Mesenchymal stem cell (in vitro differentiated cells and primary cell): ENCODE measurements around the gene EEFSEC.

ENCODE experiments used
- DNase-seq: peaks from one replicate; pipeline ENCODE4 v3.0.0-alpha.2; 2013
- H2AFZ ChIP-seq: one replicate; pipeline ENCODE4 v1.6.1; 2013; ENCODE audit warnings: low read depth, mild to moderate bottlenecking, control low read depth, inconsistent platforms, low read length, moderate library complexity
- H2AK5ac ChIP-seq: 2 replicates; pipeline ENCODE4 v1.6.1; 2013; ENCODE audit warnings: low read length, moderate library complexity, mild to moderate bottlenecking, inconsistent platforms; ENCODE audit not compliant: severe bottlenecking
- H2BK120ac ChIP-seq: one replicate; pipeline ENCODE4 v1.6.1; 2013; ENCODE audit warnings: low read depth, mild to moderate bottlenecking, inconsistent platforms, low read length, moderate library complexity
- H2BK12ac ChIP-seq, 2 experiments: one replicate each; pipeline ENCODE4 v1.6.1; 2013; ENCODE audit warnings: inconsistent platforms in 2 of 2, low read length in 2 of 2, mild to moderate bottlenecking in 2 of 2, moderate library complexity in 2 of 2, control low read depth in 1 of 2
- H2BK15ac ChIP-seq: one replicate; pipeline ENCODE4 v1.6.1; 2013; ENCODE audit warnings: mild to moderate bottlenecking, low read depth, inconsistent platforms; ENCODE audit not compliant: poor library complexity, severe bottlenecking
- H2BK5ac ChIP-seq: 2 replicates; pipeline ENCODE4 v1.6.1; 2013; ENCODE audit warnings: low read depth, mild to moderate bottlenecking, low read length, control low read depth, inconsistent platforms; ENCODE audit not compliant: poor library complexity, severe bottlenecking
- H3K14ac ChIP-seq, 2 experiments: one replicate each; pipeline ENCODE4 v1.6.1; 2013; ENCODE audit warnings: inconsistent platforms in 2 of 2, low read length in 2 of 2, control low read depth in 1 of 2, mild to moderate bottlenecking in 1 of 2, moderate library complexity in 1 of 2
- H3K18ac ChIP-seq, 2 experiments: one replicate each; pipeline ENCODE4 v1.6.1; 2013; ENCODE audit warnings: inconsistent platforms in 2 of 2, low read length in 2 of 2, control low read depth in 1 of 2, low read depth in 1 of 2, mild to moderate bottlenecking in 1 of 2
- H3K23ac ChIP-seq, 2 experiments: one replicate each; pipeline ENCODE4 v1.6.1; 2013; ENCODE audit warnings: inconsistent platforms in 2 of 2, low read length in 2 of 2, mild to moderate bottlenecking in 2 of 2, moderate library complexity in 2 of 2, control low read depth in 1 of 2
- H3K27ac ChIP-seq: 2 replicates; pipeline ENCODE4 v1.5.1; 2013; ENCODE audit warnings: mild to moderate bottlenecking, moderate library complexity, low read length, control low read depth, inconsistent platforms; ENCODE audit not compliant: poor library complexity, severe bottlenecking
- H3K27me3 ChIP-seq, 2 experiments: 2 replicates each; pipeline versions ENCODE4 v1.6.1 to v1.7.0; 2013; ENCODE audit warnings: low read length in 2 of 2, mild to moderate bottlenecking in 2 of 2, moderate library complexity in 2 of 2, control low read depth in 1 of 2, inconsistent platforms in 1 of 2; ENCODE audit not compliant: control insufficient read depth in 1 of 2, insufficient read depth in 1 of 2
- H3K36me3 ChIP-seq, 2 experiments: 2 replicates each; pipeline versions ENCODE4 v1.6.1 to v1.7.0; 2013; ENCODE audit warnings: low read length in 2 of 2, control low read depth in 1 of 2, inconsistent platforms in 1 of 2, low read depth in 1 of 2, mild to moderate bottlenecking in 1 of 2; ENCODE audit not compliant: insufficient read depth in 2 of 2, control insufficient read depth in 1 of 2
- H3K4ac ChIP-seq, 2 experiments: one replicate each; pipeline ENCODE4 v1.6.1; 2013; ENCODE audit warnings: inconsistent platforms in 2 of 2, low read length in 2 of 2, mild to moderate bottlenecking in 2 of 2, moderate library complexity in 2 of 2, control low read depth in 1 of 2, low read depth in 1 of 2
- H3K4me1 ChIP-seq: 2 replicates; pipeline ENCODE4 v1.6.1; 2013; ENCODE audit warnings: low read depth, low read length, control low read depth; ENCODE audit not compliant: control insufficient read depth, insufficient read depth
- H3K4me2 ChIP-seq: 2 replicates; pipeline ENCODE4 v1.6.1; 2013; ENCODE audit warnings: low read length, mild to moderate bottlenecking, inconsistent platforms; ENCODE audit not compliant: poor library complexity, severe bottlenecking
- H3K4me3 ChIP-seq, 2 experiments: 2 replicates each; pipeline versions ENCODE4 v1.5.1 to v1.7.0; 2013; ENCODE audit warnings: low read length in 2 of 2, mild to moderate bottlenecking in 2 of 2, control low read depth in 1 of 2, low read depth in 1 of 2; ENCODE audit not compliant: insufficient read depth in 1 of 2
- H3K79me1 ChIP-seq: replicated peaks from 2 replicates; pipeline ENCODE4 v1.6.1; 2013; ENCODE audit warnings: mild to moderate bottlenecking, control low read depth, low read length, inconsistent platforms; ENCODE audit not compliant: poor library complexity, severe bottlenecking
- H3K9ac ChIP-seq: 2 replicates; pipeline ENCODE4 v1.7.0; 2013; ENCODE audit warnings: mild to moderate bottlenecking, low read length, moderate library complexity
- H3K9me3 ChIP-seq: 2 replicates; pipeline ENCODE4 v1.7.0; 2013; ENCODE audit warnings: mild to moderate bottlenecking, low read length; ENCODE audit not compliant: control insufficient read depth
- H4K8ac ChIP-seq: one replicate; pipeline ENCODE4 v1.6.1; 2013; ENCODE audit warnings: inconsistent platforms, mild to moderate bottlenecking, low read length, moderate library complexity
- H4K91ac ChIP-seq: one replicate; pipeline ENCODE4 v1.6.1; 2013; ENCODE audit warnings: mild to moderate bottlenecking, low read length, inconsistent platforms
- WGBS: methylation state at CpG from one replicate; pipeline ENCODE4 v1.1.7; 2013; ENCODE audit warnings: mixed read lengths; 5-methylcytosine and 5-hydroxymethylcytosine counted together

EEFSEC gene

DNA sequence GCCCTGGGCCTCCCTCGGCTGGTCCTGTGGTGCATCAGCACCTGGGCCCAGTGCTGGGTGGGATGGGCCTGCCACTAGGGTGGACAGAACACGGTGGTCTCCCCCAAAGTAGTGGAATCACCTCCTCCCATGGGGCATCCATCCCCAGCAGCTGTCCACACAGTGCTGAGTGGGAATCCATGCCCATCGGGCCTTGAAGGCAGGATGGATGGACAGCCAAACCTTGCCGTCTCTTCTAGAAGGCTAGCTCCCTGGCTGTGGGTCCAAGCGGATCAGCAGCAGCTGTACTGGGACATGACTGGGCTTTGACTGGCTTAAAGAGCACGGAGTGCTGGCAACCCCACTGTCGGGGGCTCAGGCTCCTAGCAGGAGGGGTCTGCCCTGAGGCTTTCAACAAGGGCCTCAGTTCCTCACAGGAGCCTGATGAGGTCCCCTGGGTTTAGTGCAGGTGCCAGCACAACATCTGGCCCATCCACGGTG lies 189.5 kb downstream of the EEFSEC start:
- Histone ChIP-seq H2AFZ (no peak overlapping the region), H3K79me1 (no peaks in the 10 kb centered on the region), H3K18ac (no peak overlapping the region), H2BK15ac (no peak overlapping the region), H3K27me3 (no peaks in the 10 kb centered on the region), H4K8ac (no peak overlapping the region), H2BK12ac (peak overlapping the region in 1 of 2 experiments; percentile 90), H3K27ac (no peak overlapping the region), H2AK5ac (no peak overlapping the region), H3K4ac (peak overlapping the region in 1 of 2 experiments; percentile 22), H3K4me2 (no peak overlapping the region), H3K9me3 (no peaks in the 10 kb centered on the region), H2BK120ac (no peak overlapping the region), H3K4me3 (no peak overlapping the region), H3K23ac (no peak overlapping the region), H3K36me3 (peaks cover 5 to 18% of the 10 kb centered on the region in 2 experiments), H3K9ac (no peak overlapping the region), H2BK5ac (no peak overlapping the region), H4K91ac (peak overlapping the region; percentile 14), H3K4me1 (peaks cover 7% of the 10 kb centered on the region), H3K14ac (no peak overlapping the region)
- no peak for DNase-seq
- WGBS, result 95% methylated on average over 8 of the region's 8 CpGs

DNA sequence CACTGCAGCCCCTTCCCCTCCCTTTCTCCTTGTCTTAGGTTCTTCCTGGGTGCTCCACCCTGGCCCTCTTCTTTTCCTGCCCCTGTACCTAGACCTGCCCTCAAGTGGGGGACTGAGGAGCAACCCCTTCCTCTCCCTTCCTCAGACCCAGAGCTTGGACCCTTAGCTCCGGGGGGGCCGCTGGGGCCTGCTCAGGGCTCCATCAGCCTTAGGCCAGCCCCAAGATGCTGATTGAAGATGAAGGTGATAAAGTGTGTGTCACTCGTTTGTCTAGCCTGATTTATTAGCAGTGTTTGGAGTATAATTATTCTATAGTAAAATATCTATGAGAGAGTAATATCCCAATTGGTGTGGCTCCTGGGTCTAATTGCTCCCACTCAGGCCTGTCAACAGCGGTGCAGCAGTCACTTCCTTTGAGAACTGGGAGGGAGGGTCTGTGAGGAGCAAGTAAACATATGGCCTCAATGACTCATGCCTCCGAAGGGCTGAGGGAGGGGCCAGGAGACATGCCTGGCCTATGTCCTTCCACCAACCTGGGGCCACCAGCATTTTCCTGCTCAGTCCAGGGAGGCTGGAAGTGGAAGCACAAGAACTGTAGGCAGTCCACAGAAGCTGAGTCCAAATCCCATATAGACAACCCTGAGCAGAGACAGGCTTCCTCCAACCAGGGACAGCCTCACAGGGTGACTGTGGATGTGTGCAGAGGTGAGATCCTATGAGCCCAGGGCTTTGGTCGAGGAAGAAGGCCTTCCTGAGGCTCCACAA lies 190.2 kb downstream of the EEFSEC start:
- peak overlapping the region in 1 of 2 experiments; percentile 86 for H3K14ac ChIP-seq
- peak overlapping the region in 1 of 2 experiments; percentile 77 for H3K23ac ChIP-seq
- no peaks in the 10 kb centered on the region for H3K9me3 ChIP-seq
- H3K4me1 ChIP-seq, result peaks cover 7% of the 10 kb centered on the region
- no peak overlapping the region for H3K4me2 ChIP-seq
- H3K4me3 ChIP-seq, result no peak overlapping the region
- H3K18ac ChIP-seq, result peak overlapping the region; percentile 6 to 95
- H3K9ac ChIP-seq, result no peak overlapping the region
- no peak overlapping the region for H2BK5ac ChIP-seq
- peak overlapping the region; percentile 36 for H4K8ac ChIP-seq
- no peak overlapping the region for H2AK5ac ChIP-seq
- H3K27me3 ChIP-seq, result no peaks in the 10 kb centered on the region
- 26% methylated on average over 3 of the region's 6 CpGs for WGBS
- peak; percentile 77 for DNase-seq
- H3K27ac ChIP-seq, result no peak overlapping the region
- no peak overlapping the region for H2BK15ac ChIP-seq
- H3K36me3 ChIP-seq, result peaks cover 5 to 18% of the 10 kb centered on the region in 2 experiments
- H4K91ac ChIP-seq, result peak overlapping the region; percentile 16
- H2AFZ ChIP-seq, result no peak overlapping the region
- H3K79me1 ChIP-seq, result no peaks in the 10 kb centered on the region
- H3K4ac ChIP-seq, result peak overlapping the region in 1 of 2 experiments; percentile 76
- H2BK120ac ChIP-seq, result peak overlapping the region; percentile 6
- H2BK12ac ChIP-seq, result peak overlapping the region; percentile 14 to 99

DNA sequence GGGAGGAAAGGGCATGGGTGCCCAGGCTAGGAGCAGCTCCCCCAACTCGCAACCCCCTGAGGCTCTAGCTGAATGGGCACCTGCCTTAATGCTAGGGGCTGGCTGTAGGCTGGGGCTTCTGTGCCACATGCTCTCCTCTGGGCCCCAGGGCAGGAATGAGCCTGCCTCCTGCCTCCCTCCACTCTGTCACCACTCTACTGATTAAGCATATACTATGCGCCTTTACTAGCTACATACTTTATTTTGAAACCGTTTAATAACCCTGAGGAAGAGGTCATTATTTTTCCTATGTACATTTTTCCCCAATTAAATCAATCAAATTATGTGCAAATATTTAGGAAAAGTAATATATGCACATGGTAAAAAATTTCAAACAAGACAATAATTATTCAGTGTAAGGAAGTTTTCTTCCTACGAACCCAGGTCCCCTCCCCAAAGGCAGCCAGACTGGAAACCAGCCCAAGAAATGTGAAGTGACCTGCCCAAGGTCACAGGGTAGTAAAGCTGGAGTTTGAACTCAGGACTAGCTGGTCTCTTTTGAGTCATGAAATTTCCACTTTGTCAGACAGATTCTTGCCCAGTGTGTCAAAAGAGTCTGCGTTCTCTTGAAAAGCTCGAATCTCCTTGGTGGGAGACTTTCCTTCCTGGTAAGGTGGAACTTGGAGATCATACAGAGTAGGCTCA lies 190.9 kb downstream of the EEFSEC start:
- no peak overlapping the region for H2AFZ ChIP-seq
- H3K14ac ChIP-seq, result peak overlapping the region in 1 of 2 experiments; percentile 77
- 97% methylated on average over 4 of the region's 6 CpGs for WGBS
- no peak overlapping the region for H2BK15ac ChIP-seq
- H3K9me3 ChIP-seq, result no peaks in the 10 kb centered on the region
- no peak overlapping the region for H3K4me2 ChIP-seq
- H3K79me1 ChIP-seq, result no peaks in the 10 kb centered on the region
- no peak overlapping the region for H3K27ac ChIP-seq
- peaks cover 14% of the 10 kb centered on the region for H3K4me1 ChIP-seq
- no peak overlapping the region for H2BK5ac ChIP-seq
- peak overlapping the region in 1 of 2 experiments; percentile 77 for H3K23ac ChIP-seq
- no peak overlapping the region for H3K4me3 ChIP-seq
- peaks cover 5 to 18% of the 10 kb centered on the region in 2 experiments for H3K36me3 ChIP-seq
- peak overlapping the region; percentile 21 for H4K8ac ChIP-seq
- no peak overlapping the region for H3K9ac ChIP-seq
- H3K18ac ChIP-seq, result peak overlapping the region; percentile 4 to 95
- H2BK12ac ChIP-seq, result peak overlapping the region; percentile 14 to 99
- no peak for DNase-seq
- H2AK5ac ChIP-seq, result no peak overlapping the region
- H3K4ac ChIP-seq, result peak overlapping the region in 1 of 2 experiments; percentile 76
- peak overlapping the region; percentile 6 for H4K91ac ChIP-seq
- no peak overlapping the region for H2BK120ac ChIP-seq
- H3K27me3 ChIP-seq, result no peaks in the 10 kb centered on the region

DNA sequence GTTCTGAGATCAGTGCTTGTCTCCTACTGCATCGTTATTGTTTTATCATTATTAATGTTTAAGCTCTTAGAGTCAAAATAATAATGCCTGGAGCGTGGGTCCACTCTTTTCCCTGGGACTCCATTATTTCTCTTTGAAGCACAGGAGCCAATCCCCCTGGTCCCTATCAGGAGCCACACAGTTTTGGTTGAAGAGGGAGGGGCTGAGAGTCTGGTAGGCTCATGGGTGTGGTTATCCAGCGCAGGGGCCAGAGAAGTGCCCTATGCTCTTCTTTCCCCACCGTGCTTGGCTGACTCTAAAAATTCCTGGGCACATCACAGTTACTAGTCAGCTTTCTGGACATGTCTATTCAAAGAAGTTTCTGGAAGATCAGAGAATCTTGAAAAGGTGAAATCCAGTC lies 191.9 kb downstream of the EEFSEC start:
- H3K4me1 ChIP-seq, result peaks cover 14% of the 10 kb centered on the region
- no peak overlapping the region for H2BK120ac ChIP-seq
- H3K4ac ChIP-seq, result no peak overlapping the region
- H3K23ac ChIP-seq, result no peak overlapping the region
- no peak overlapping the region for H2BK5ac ChIP-seq
- no peak overlapping the region for H3K4me3 ChIP-seq
- H2AFZ ChIP-seq, result no peak overlapping the region
- no peak overlapping the region for H4K91ac ChIP-seq
- no peak overlapping the region for H3K18ac ChIP-seq
- H2AK5ac ChIP-seq, result no peak overlapping the region
- H3K27ac ChIP-seq, result no peak overlapping the region
- H3K9ac ChIP-seq, result no peak overlapping the region
- no peak overlapping the region for H2BK12ac ChIP-seq
- no peaks in the 10 kb centered on the region for H3K9me3 ChIP-seq
- WGBS, result 100% methylated on average over 2 of the region's 4 CpGs
- H3K79me1 ChIP-seq, result no peaks in the 10 kb centered on the region
- H3K36me3 ChIP-seq, result peaks cover 5 to 18% of the 10 kb centered on the region in 2 experiments
- peaks cover 0 to 1% of the 10 kb centered on the region in 2 experiments for H3K27me3 ChIP-seq
- no peak overlapping the region for H3K14ac ChIP-seq
- H3K4me2 ChIP-seq, result no peak overlapping the region
- no peak for DNase-seq
- H2BK15ac ChIP-seq, result no peak overlapping the region
- H4K8ac ChIP-seq, result no peak overlapping the region
